Psoas muscle (tissue), 8 donors: ENCODE measurements around the gene DENND2C. TPM values are rescaled to one million over a fixed set of nuclear protein-coding genes. Genes with fewer than 3 reads are reported as not detected.

Experiments used
- ATAC-seq, 4 donors: fragments of 200-7000 bp; cut with Tn5 transposase; one replicate each; pipeline ENCODE4 v1.9.1; 2020; ENCODE audit warnings: moderate library complexity in 3 of 4, mild to moderate bottlenecking in 2 of 4
- DNase-seq, 2 donors: peaks; one replicate each; pipeline ENCODE4 v3.0.0-alpha.2; 2020
- H3K27ac ChIP-seq: fragments of 200-600 bp; one replicate; pipeline ENCODE4 v1.8.0; 2022
- H3K27me3 ChIP-seq, 3 donors: fragments of 200-600 bp in 1 of 3; one replicate each; pipeline versions ENCODE4 v1.6.1 to v1.8.0; 2013 to 2022; ENCODE audit warnings: low read length in 2 of 3, mild to moderate bottlenecking in 2 of 3, moderate library complexity in 1 of 3; ENCODE audit not compliant: insufficient read depth in 3 of 3
- H3K36me3 ChIP-seq, 2 donors: fragments of 200-600 bp in 1 of 2; one replicate each; pipeline versions ENCODE4 v1.6.1 to v1.8.0; 2013 to 2022; ENCODE audit warnings: low read depth in 1 of 2, mild to moderate bottlenecking in 1 of 2, moderate library complexity in 1 of 2; ENCODE audit not compliant: insufficient read depth in 1 of 2
- H3K4me1 ChIP-seq: fragments of 200-600 bp; one replicate; pipeline ENCODE4 v1.8.0; 2022
- H3K4me3 ChIP-seq: fragments of 200-600 bp; one replicate; pipeline ENCODE4 v1.8.0; 2022; ENCODE audit warnings: mild to moderate bottlenecking
- H3K9me3 ChIP-seq: fragments of 200-600 bp; one replicate; pipeline ENCODE4 v1.8.0; 2022
- WGBS, 3 donors: extraction: QIAGEN DNeasy Blood & Tissue Kit; methylation state at CpG; one replicate each; pipeline versions ENCODE4 v1.1.6 to v1.1.7; 2013; 5-methylcytosine and 5-hydroxymethylcytosine counted together
- intact Hi-C, 2 donors: fragments of 100-400 bp; cut with DNase I; formaldehyde crosslinking; loops; one replicate each; pipeline versions ENCODE4 v1.11.0 to v1.14.2; 2022
- polyA plus RNA-seq, 3 donors: library from polyadenylated mRNA; stranded (reverse); fragments of 200-250 nt; gene quantifications; one replicate each; pipeline ENCODE4 v1.2.3, GENCODE V29; 2013
- total RNA-seq, 4 donors: library from RNA; stranded (reverse); fragmentation: NEBNext Ultra II Directional in 2 of 4; extraction: Animal tissue kit (Norgen Biotek cat#: 25700) in 2 of 4; gene quantifications; one replicate each; pipeline versions ENCODE4 v1.2.1 to v1.2.4, GENCODE V29; 2021 to 2023
- TF ChIP-seq, protein P1 (sequence below): fragments of 200-600 bp; IDR thresholded peaks from one replicate; pipeline ENCODE4 v1.8.0; 2022; ENCODE audit warnings: antibody characterized with exemption
- donor health status: healthy with polysubstance abuse.
- donor health status: DM: no; HTN: no; CAD: no; lungs with moderate emphysema.
- donor health status: Bipolar disorder and iron deficiency.
- donor health status: healthy.
- donor health status: DM: yes; HTN: yes; CAD: no.
- donor health status: DM: no; HTN: no; CAD: no.
- donor health status: DM: no; HTN: no; CAD: no.
- donor health status: DM: yes; HTN: yes; CAD: no.

Gene DENND2C
- total and polyA plus RNA-seq, 7 donors, result 1.4 to 18.3 (median 13.3) TPM

DNA sequence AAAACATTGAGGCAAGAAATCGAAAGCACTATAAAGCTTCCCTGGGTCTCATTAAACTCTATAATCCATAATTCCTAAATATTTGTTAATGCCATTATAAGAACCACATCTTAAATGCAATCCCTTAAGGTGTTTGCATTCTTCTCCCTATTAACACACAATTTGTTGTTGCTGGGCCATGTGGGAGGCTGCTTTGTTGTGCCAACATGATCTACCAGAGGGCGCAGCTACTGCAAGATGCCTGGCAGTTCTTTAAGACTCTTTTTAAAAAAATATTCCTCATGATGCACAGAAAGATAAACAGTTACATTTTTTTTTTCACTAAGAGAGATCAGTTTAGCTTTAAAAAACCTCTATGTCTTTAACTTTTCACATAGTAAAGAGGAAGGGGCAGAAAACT, 49.4 kb downstream of the DENND2C start:
- no peaks in the 10 kb centered on the region for H3K9me3 ChIP-seq
- H3K4me1 ChIP-seq, result no peaks in the 10 kb centered on the region
- WGBS, 3 donors, result 90 to 98% (median 96%) methylated on average over 2 of the region's 2 CpGs
- TF ChIP-seq, protein P1, sequence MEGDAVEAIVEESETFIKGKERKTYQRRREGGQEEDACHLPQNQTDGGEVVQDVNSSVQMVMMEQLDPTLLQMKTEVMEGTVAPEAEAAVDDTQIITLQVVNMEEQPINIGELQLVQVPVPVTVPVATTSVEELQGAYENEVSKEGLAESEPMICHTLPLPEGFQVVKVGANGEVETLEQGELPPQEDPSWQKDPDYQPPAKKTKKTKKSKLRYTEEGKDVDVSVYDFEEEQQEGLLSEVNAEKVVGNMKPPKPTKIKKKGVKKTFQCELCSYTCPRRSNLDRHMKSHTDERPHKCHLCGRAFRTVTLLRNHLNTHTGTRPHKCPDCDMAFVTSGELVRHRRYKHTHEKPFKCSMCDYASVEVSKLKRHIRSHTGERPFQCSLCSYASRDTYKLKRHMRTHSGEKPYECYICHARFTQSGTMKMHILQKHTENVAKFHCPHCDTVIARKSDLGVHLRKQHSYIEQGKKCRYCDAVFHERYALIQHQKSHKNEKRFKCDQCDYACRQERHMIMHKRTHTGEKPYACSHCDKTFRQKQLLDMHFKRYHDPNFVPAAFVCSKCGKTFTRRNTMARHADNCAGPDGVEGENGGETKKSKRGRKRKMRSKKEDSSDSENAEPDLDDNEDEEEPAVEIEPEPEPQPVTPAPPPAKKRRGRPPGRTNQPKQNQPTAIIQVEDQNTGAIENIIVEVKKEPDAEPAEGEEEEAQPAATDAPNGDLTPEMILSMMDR, result no peak
- H3K27ac ChIP-seq, result no peak overlapping the region
- no peaks in the 10 kb centered on the region for H3K27me3 ChIP-seq
- peaks cover 2 to 98% of the 10 kb centered on the region in 2 donors for H3K36me3 ChIP-seq
- DNase-seq (no peak), ATAC-seq (no peak)
- intact Hi-C loops, result loop anchor here in 1 of 2 donors (10.0 kb wide), 1 partner anchor 154 kb away; no protein-coding TSS in a partner anchor
- no peak overlapping the region for H3K4me3 ChIP-seq

DNA sequence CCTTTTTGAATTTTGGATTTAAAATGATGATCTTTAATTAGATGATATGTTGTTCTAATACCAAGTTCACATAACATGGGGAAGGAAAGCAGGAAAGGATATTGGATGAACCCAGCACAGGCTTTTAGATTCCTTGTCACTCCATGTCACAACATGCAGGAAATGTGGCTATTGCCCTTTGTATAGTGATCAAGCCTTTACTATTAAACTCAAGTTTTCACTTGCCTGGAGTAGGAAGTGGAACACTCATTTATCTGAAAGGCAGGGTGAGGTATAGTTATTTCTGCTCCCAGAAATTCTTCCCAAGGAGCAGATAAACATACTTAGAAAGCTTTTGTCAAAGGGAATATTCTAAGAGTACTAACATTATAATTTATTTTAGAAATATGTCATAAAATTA, 51.2 kb downstream of the DENND2C start:
- intact Hi-C loops, result no loop called here
- no peak for DNase-seq
- Histone ChIP-seq H3K27me3 (no peaks in the 10 kb centered on the region), H3K27ac (no peak overlapping the region), H3K9me3 (no peaks in the 10 kb centered on the region), H3K36me3 (peaks cover 2 to 98% of the 10 kb centered on the region in 2 donors), H3K4me1 (no peaks in the 10 kb centered on the region), H3K4me3 (no peak overlapping the region)
- no peak for ATAC-seq
- TF ChIP-seq, protein P1, result no peak

DNA sequence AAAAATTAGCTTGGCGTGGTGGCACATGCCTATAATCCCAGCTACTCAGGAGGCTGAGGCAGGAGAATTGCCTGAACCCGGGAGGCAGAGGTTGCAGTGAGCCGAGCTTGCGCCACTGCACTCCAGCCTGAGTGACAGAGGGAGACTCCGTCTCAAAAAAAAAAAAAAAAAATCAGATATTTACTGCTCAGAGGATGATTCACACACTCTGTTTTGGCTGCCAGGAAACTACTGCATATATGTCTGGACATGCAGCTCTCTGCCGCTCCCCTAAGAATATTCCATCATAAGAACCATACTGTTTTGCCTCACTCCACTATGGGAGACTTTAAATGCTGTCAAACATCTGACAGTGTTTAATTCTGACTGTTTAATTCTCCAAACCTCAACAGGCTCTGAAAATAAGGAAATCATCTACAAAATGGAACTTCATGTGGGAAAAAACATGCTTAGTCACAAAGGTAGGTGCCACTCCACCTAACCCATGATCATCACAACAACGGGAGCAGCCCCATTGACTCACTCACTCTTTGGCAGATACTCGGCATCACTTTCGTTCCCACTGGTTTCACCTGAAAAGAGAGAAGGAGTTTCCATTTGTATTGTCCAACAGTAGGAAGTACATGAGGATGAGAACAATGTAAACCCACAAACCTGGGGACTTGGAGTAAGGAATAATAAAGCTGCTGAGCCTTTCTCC, 59.2 kb downstream of the DENND2C start:
- TF ChIP-seq, protein P1, result no peak

DNA sequence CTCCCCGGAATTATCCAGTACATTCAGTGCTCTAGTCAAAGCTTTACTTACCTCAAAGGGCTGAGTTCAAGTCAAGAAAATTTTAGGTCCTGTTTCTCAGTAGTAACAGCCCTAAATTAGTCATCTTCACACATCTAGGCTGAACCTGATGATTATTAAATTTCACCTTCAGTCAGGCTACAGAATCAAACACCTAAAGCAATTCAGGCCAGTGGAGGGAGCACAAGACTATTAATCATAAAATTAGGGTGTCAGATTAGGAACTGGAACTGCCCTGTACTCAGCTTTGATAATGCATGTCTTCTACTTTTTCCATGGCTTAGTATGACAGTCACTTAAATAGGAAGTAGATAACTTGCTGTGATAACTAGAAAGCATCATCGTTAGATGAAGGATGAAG, 60.0 kb downstream of the DENND2C start:
- no peaks in the 10 kb centered on the region for H3K27me3 ChIP-seq
- intact Hi-C loops, result loop anchor here in 1 of 2 donors (5.0 kb wide), 1 partner anchor 52 kb away; no protein-coding TSS in a partner anchor
- H3K27ac ChIP-seq, result no peak overlapping the region
- H3K4me1 ChIP-seq, result no peaks in the 10 kb centered on the region
- H3K9me3 ChIP-seq, result no peaks in the 10 kb centered on the region
- H3K36me3 ChIP-seq, result peaks cover 3 to 100% of the 10 kb centered on the region in 2 donors
- WGBS, 3 donors, result 85 to 94% (median 86%) methylated on average over 2 of the region's 2 CpGs
- no peak for DNase-seq
- no peak for ATAC-seq
- no peak overlapping the region for H3K4me3 ChIP-seq
- TF ChIP-seq, protein P1, result no peak

More for the DNA sequence above, 59.2 kb downstream of the DENND2C start:
- Histone ChIP-seq H3K4me1 (no peaks in the 10 kb centered on the region), H3K36me3 (peaks cover 3 to 100% of the 10 kb centered on the region in 2 donors), H3K27ac (peak overlapping the region; percentile 42), H3K4me3 (no peak overlapping the region), H3K9me3 (no peaks in the 10 kb centered on the region), H3K27me3 (no peaks in the 10 kb centered on the region)
- DNase-seq (no peak), ATAC-seq (peak in 1 of 4 donors; percentile 19)
- intact Hi-C loops, result loop anchor here in 1 of 2 donors (5.0 kb wide), 1 partner anchor 52 kb away; no protein-coding TSS in a partner anchor
- WGBS, 3 donors, result 84 to 97% (median 88%) methylated on average over 9 of the region's 9 CpGs
